ENCODE measurements around the gene ZDHHC14.

DNA sequence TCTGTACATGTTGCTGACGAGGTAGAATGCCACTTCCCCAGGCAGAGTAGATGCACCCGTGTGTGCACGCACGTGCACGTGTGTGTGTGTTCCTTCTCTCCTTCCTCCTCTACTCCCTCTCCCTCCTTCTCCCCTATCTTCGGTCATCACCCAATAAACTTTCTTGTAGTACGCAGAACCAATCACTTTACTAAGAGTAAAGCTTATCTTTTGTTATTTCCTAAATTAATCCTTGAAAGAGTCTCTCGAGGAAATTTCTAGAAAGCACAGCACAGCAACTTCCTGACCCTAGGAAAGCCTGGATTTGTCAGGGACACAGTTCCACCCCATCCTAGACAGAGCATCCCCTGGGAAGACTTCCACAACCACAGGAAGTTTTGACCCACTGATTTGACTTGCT is 166.1 kb downstream of the ZDHHC14 start:
- TF ChIP-seq, protein P1, sequence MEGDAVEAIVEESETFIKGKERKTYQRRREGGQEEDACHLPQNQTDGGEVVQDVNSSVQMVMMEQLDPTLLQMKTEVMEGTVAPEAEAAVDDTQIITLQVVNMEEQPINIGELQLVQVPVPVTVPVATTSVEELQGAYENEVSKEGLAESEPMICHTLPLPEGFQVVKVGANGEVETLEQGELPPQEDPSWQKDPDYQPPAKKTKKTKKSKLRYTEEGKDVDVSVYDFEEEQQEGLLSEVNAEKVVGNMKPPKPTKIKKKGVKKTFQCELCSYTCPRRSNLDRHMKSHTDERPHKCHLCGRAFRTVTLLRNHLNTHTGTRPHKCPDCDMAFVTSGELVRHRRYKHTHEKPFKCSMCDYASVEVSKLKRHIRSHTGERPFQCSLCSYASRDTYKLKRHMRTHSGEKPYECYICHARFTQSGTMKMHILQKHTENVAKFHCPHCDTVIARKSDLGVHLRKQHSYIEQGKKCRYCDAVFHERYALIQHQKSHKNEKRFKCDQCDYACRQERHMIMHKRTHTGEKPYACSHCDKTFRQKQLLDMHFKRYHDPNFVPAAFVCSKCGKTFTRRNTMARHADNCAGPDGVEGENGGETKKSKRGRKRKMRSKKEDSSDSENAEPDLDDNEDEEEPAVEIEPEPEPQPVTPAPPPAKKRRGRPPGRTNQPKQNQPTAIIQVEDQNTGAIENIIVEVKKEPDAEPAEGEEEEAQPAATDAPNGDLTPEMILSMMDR (IDR thresholded peaks at IDR 0.05) = no peak
- TF ChIP-seq ZFX (IDR thresholded peaks at IDR 0.05; ENCODE audit: borderline replicate concordance) = no peak

Data from 22Rv1 (cell line).